K562 (cell line): ENCODE data around the gene COX7A2. TPM values are rescaled to one million over a fixed set of nuclear protein-coding genes. Genes with fewer than 3 reads are reported as not detected.
A peak's percentile ranks its signal among the peaks of the same experiment; 100 is the strongest.

ENCODE experiments used
- ARID2 ChIP-seq: fragments of 450-650 bp; IDR thresholded peaks from 2 replicates; pipeline ENCODE4 v1.6.1; 2017; ENCODE audit warnings: antibody characterized with exemption, mild to moderate bottlenecking
- ARID4B ChIP-seq: sonication (generic); formaldehyde crosslinking; IDR thresholded peaks from 2 replicates; pipeline ENCODE4 v1.8.0; 2022; ENCODE audit warnings: mild to moderate bottlenecking, missing genetic modification reagents
- HDAC1 ChIP-seq, 2 experiments: fragments of 450-650 bp; IDR thresholded peaks; 2 replicates each; pipeline ENCODE4 v1.6.1; 2016 to 2017; ENCODE audit warnings: inconsistent platforms in 1 of 2, mild to moderate bottlenecking in 1 of 2, moderate library complexity in 1 of 2
- NFRKB ChIP-seq: fragments of 450-650 bp; IDR thresholded peaks from 2 replicates; pipeline ENCODE4 v1.6.1; 2016; ENCODE audit warnings: low read depth
- NR2C1 ChIP-seq, 2 experiments: fragments of 450-650 bp; IDR thresholded peaks; 2 replicates each; pipeline ENCODE4 v1.6.1; 2017; ENCODE audit warnings: mild to moderate bottlenecking in 2 of 2, antibody characterized with exemption in 1 of 2, inconsistent platforms in 1 of 2, missing compliant biosample characterization in 1 of 2, missing genetic modification characterization in 1 of 2
- PML ChIP-seq: IDR thresholded peaks from 2 replicates; pipeline ENCODE4 v1.6.1; 2012; ENCODE audit warnings: low read length, inconsistent platforms
- TEAD1 ChIP-seq, 2 experiments: fragments of 450-650 bp in 1 of 2; sonication (generic) in 1 of 2; formaldehyde crosslinking; IDR thresholded peaks; 2 replicates each; pipeline versions ENCODE4 v1.4.0 to v1.8.0; 2020 to 2022; ENCODE audit warnings: mild to moderate bottlenecking in 2 of 2, missing genetic modification reagents in 1 of 2
- ZNF717 ChIP-seq: fragments of 250-450 bp; sonication (Bioruptor Pico); IDR thresholded peaks from 2 replicates; pipeline ENCODE4 v1.5.0; 2021
- polyA plus RNA-seq, 8 experiments: library from polyadenylated mRNA; depleted of rRNA in 4 of 8; stranded (reverse) in 5 of 8; unstranded in 3 of 8; fragments of >200 nt; fragmentation: Nextera tagmentation in 2 of 8; fragmentation: Illumina TruSeq in 1 of 8; extraction: Ambion mirVana in 2 of 8; extraction: Trizol in 1 of 8; gene quantifications; 2 replicates each; pipeline versions ENCODE4 v1.2.1 to v1.2.3, GENCODE V29; 2011 to 2014; ENCODE audit warnings: inconsistent platforms in 1 of 8, missing spikeins in 1 of 8
- total RNA-seq, 7 experiments: library from RNA; depleted of rRNA in 6 of 7; stranded (reverse); fragments of >200 nt in 6 of 7; fragmentation: Illumina TruSeq in 2 of 7; extraction: Trizol in 2 of 7; gene quantifications; 2 replicates each; pipeline versions ENCODE4 v1.2.1 to v1.2.3, GENCODE V29; 2011 to 2021; ENCODE audit warnings: low replicate concordance in 1 of 7

Gene COX7A2
- total and polyA plus RNA-seq, 9 of the 15 experiments (the other 6 are each of a cell fraction or from before 2014, with no cell fraction given) = 234 to 2,216 (median 585) TPM

DNA sequence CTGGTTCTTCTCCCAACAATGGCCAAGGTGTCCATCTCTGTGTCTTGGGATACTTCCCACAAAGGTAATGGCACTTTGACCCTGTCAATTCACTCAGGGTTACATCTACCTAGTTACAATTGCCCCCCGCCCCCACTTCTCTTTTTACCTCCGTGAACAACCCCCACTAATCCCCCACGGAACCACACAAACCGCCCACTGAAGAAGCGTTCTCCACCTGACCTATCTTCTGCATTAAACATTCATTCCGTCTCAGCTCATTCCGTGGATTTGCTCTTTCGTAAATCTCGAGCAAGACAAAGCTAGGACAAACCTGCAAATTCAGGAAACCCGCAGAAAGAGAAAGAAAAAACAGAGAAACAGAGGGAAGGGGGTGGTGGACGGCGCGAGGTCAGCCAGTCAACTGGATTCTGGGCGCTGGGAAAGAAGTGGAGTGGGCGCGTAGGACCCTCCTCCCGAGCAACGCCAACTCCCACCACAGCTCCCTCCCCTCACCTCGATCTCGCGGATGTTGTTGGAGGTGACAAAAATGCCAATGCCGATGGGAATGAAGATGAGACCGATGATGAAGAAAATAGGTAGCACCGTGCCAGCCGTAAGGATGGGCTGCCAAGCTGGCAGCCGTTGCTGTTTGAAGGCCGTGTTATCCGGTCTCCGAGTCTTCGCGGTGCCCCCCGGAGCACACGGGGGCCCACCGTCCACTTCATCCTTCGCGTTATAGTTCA lies 40.5 kb upstream of the COX7A2 start (continued):
- 0 out of 2 replicates have a peak, but pooled peaks have one; percentile 16 for TF ChIP-seq NR2C1 (IDR thresholded peaks at IDR 0.05)
- no peak for TF ChIP-seq NR2C1 (tag; IDR thresholded peaks at IDR 0.05)
- peak in 1 of 2 experiments; percentile 19; a peak in 2 of 4 replicates for TF ChIP-seq TEAD1 (CRISPR knock-in tag; IDR thresholded peaks at IDR 0.05)
- peak; percentile 13; the same call in 1 of the 2 replicates for TF ChIP-seq ARID2
- peak; percentile 1; the same call in 1 of the 2 replicates for TF ChIP-seq PML
- 0 out of 4 replicates have a peak, but pooled peaks of 1 of the 2 experiments have one; percentile 15 for TF ChIP-seq HDAC1 (IDR thresholded peaks at IDR 0.05)
- TF ChIP-seq ARID4B (CRISPR knock-in tag) = 0 out of 2 replicates have a peak, but pooled peaks have one; percentile 24
- 0 out of 2 replicates have a peak, but pooled peaks have one; percentile 8 for TF ChIP-seq NFRKB
- TF ChIP-seq ZNF717 (CRISPR knock-in tag) = no peak
